Natural killer cell (primary cell): ENCODE measurements around the gene CCRL2. TPM values are rescaled to one million over a fixed set of nuclear protein-coding genes. Genes with fewer than 3 reads are reported as not detected.

Source experiments
- ATAC-seq, 3 donors: fragments of 150-1000 bp in 2 of 3; fragments of 200-7000 bp in 1 of 3; cut with Tn5 transposase; 1 replicate in 1 of 3; 2 replicates in 2 of 3; pipeline ENCODE4 v1.10.0; 2021; ENCODE audit warnings: mild to moderate bottlenecking in 2 of 3, moderate library complexity in 2 of 3
- DNase-seq, 2 donors: peaks; one replicate each; pipeline versions ENCODE4 v3.0.0 to v3.0.0-alpha.2; 2013 to 2021; ENCODE audit warnings: mixed read lengths in 1 of 2
- H3K27ac ChIP-seq: one replicate; pipeline ENCODE4 v1.5.1; 2013; ENCODE audit warnings: mild to moderate bottlenecking, low read length
- H3K27me3 ChIP-seq: one replicate; pipeline ENCODE4 v1.6.1; 2013; ENCODE audit warnings: low read length; ENCODE audit not compliant: control insufficient read depth, insufficient read depth
- H3K36me3 ChIP-seq: one replicate; pipeline ENCODE4 v1.6.1; 2013; ENCODE audit warnings: low read length; ENCODE audit not compliant: control insufficient read depth, insufficient read depth
- H3K4me1 ChIP-seq: one replicate; pipeline ENCODE4 v1.6.1; 2013; ENCODE audit warnings: low read length; ENCODE audit not compliant: control insufficient read depth, insufficient read depth
- H3K4me3 ChIP-seq: one replicate; pipeline ENCODE4 v1.5.1; 2013; ENCODE audit warnings: low read length
- H3K9me3 ChIP-seq: one replicate; pipeline ENCODE4 v1.6.1; 2013; ENCODE audit warnings: low read length; ENCODE audit not compliant: control insufficient read depth, insufficient read depth
- H3K27ac Mint-ChIP-seq, 2 donors: one replicate each; pipeline ENCODE4 v1.8.0; 2022; ENCODE audit warnings: mild to moderate bottlenecking in 2 of 2, mixed read lengths in 2 of 2, moderate library complexity in 1 of 2
- H3K27me3 Mint-ChIP-seq, 2 donors: one replicate each; pipeline ENCODE4 v1.8.0; 2022; ENCODE audit warnings: low read depth in 2 of 2, mixed read lengths in 2 of 2
- H3K36me3 Mint-ChIP-seq: one replicate; pipeline ENCODE4 v1.8.0; 2022; ENCODE audit warnings: mixed read lengths
- H3K4me1 Mint-ChIP-seq, 2 donors: one replicate each; pipeline ENCODE4 v1.8.0; 2022; ENCODE audit warnings: mixed read lengths in 2 of 2
- H3K4me3 Mint-ChIP-seq: one replicate; pipeline ENCODE4 v1.8.0; 2022; ENCODE audit warnings: mild to moderate bottlenecking, moderate library complexity, mixed read lengths
- H3K9me3 Mint-ChIP-seq, 2 donors: one replicate each; pipeline ENCODE4 v1.8.0; 2022; ENCODE audit warnings: mixed read lengths in 2 of 2
- CTCF ChIP-seq: fragments of 200-600 bp; IDR thresholded peaks from one replicate; pipeline ENCODE4 v1.8.0; 2022; ENCODE audit warnings: antibody characterized with exemption
- WGBS: methylation state at CpG from one replicate; pipeline ENCODE4 v1.1.7; 2013; ENCODE audit warnings: missing lambda C conversion rate; ENCODE audit not compliant: insufficient coverage; 5-methylcytosine and 5-hydroxymethylcytosine counted together
- intact Hi-C: fragments of 100-400 bp; cut with micrococcal nuclease; formaldehyde crosslinking; loops from one replicate; pipeline ENCODE4 v1.14.2; 2022
- total RNA-seq, 4 donors: library from RNA; stranded (reverse); fragments of 120-200 nt in 1 of 4; gene quantifications; one replicate each; pipeline versions ENCODE4 v1.2.3 to v1.2.4, GENCODE V29; 2013 to 2022

Gene CCRL2
- total RNA-seq, 3 donors from 2014 or later (not counting 1 experiment from before 2014, with no cell fraction given): 3.0 to 4.6 (median 3.8) TPM

DNA sequence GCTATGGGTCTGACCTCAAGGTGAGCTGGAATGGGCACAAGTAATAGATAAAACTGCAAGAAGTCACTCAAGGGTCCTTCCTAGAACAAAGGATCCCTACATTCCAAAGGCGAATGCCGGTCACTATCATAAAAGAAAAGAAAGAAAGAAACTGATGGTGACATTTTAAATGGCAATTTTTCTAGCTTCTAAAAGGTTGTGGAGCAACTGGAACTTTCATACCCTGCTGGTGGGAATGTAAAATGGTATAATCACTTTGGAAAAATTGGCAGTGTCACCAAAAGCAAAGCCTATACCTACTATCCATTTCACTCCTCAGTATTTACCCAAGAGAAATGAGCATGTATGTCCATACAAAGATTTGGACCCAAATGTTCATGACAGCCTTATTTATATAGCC is 4.2 kb downstream of the CCRL2 start:
- Histone ChIP-seq H3K27ac (no peak overlapping the region), H3K4me1 (peaks cover 34% of the 10 kb centered on the region), H3K9me3 (no peaks in the 10 kb centered on the region), H3K4me3 (no peak overlapping the region), H3K27me3 (no peaks in the 10 kb centered on the region), H3K36me3 (no peaks in the 10 kb centered on the region)
- no peaks in the 10 kb centered on the region for H3K36me3 Mint-ChIP-seq
- ATAC-seq (no peak), DNase-seq (no peak)
- intact Hi-C loops: no loop called here
- peaks cover 9 to 29% of the 10 kb centered on the region in 2 donors for H3K4me1 Mint-ChIP-seq
- H3K4me3 Mint-ChIP-seq: no peak overlapping the region
- peaks cover 0 to 3% of the 10 kb centered on the region in 2 donors for H3K27me3 Mint-ChIP-seq
- no peak for TF ChIP-seq CTCF
- no peaks in the 10 kb centered on the region for H3K9me3 Mint-ChIP-seq
- H3K27ac Mint-ChIP-seq: no peak overlapping the region
- 100% methylated on average over 2 of the region's 2 CpGs for whole genome bisulfite sequencing

- Histone ChIP-seq H3K4me3 (no peak overlapping the region), H3K27ac (no peak overlapping the region), H3K27me3 (no peaks in the 10 kb centered on the region), H3K36me3 (no peaks in the 10 kb centered on the region), H3K4me1 (peaks cover 18% of the 10 kb centered on the region), H3K9me3 (no peaks in the 10 kb centered on the region)
- no peaks in the 10 kb centered on the region for H3K9me3 Mint-ChIP-seq
- DNase-seq (no peak), ATAC-seq (no peak)
- WGBS: 84% methylated on average over 2 of the region's 3 CpGs
- no peak for TF ChIP-seq CTCF
- no peak overlapping the region for H3K27ac Mint-ChIP-seq
- H3K4me1 Mint-ChIP-seq: peaks cover 0 to 13% of the 10 kb centered on the region in 2 donors
- no peak overlapping the region for H3K4me3 Mint-ChIP-seq
- H3K27me3 Mint-ChIP-seq: peaks cover 0 to 3% of the 10 kb centered on the region in 2 donors
- intact Hi-C loops: no loop called here
- no peaks in the 10 kb centered on the region for H3K36me3 Mint-ChIP-seq
These were observed 5.8 kb downstream of the CCRL2 start for GRCh38 chr3:46412786-46413298.

DNA sequence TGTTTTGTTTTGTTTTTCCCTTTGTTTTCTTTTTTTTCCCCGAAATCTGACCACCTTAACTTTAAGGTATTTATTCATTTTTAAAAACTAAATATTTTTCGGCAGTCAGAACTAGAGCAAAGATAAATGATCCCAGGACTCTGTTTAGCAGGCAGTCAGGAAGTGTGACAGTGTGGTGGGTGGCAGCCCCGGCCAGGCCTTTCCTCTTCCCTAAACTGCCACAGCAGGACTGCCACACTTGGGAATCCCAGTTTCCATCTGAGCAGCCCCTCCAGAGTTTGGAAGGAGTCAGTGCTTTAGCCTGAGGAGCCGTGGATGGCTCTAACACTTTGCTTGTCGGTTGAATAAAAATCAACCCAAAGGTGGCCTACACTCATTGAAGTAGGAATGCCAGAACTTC is 6.9 kb downstream of the CCRL2 start:
- Histone ChIP-seq H3K9me3 (no peaks in the 10 kb centered on the region), H3K4me3 (no peak overlapping the region), H3K27ac (no peak overlapping the region), H3K27me3 (no peaks in the 10 kb centered on the region), H3K36me3 (no peaks in the 10 kb centered on the region), H3K4me1 (peaks cover 12% of the 10 kb centered on the region)
- no peak for ATAC-seq
- Mint-ChIP-seq H3K27ac (no peak overlapping the region), H3K36me3 (no peaks in the 10 kb centered on the region), H3K4me1 (peaks cover 0 to 7% of the 10 kb centered on the region in 2 donors), H3K27me3 (peaks cover 0 to 3% of the 10 kb centered on the region in 2 donors), H3K9me3 (no peaks in the 10 kb centered on the region), H3K4me3 (no peak overlapping the region)
- TF ChIP-seq CTCF: no peak
- intact Hi-C loops: no loop called here
- DNase-seq: no peak
- 59% methylated on average over 4 of the region's 5 CpGs for WGBS

GRCh38 chr3:46414739-46415138 is 7.7 kb downstream of the CCRL2 start:
- peaks cover 5% of the 10 kb centered on the region for H3K4me1 ChIP-seq
- H3K27ac ChIP-seq: no peak overlapping the region
- Mint-ChIP-seq H3K9me3 (no peaks in the 10 kb centered on the region), H3K36me3 (no peaks in the 10 kb centered on the region), H3K27me3 (peaks cover 0 to 3% of the 10 kb centered on the region in 2 donors), H3K27ac (no peak overlapping the region), H3K4me1 (peaks cover 0 to 5% of the 10 kb centered on the region in 2 donors), H3K4me3 (no peak overlapping the region)
- H3K27me3 ChIP-seq: no peaks in the 10 kb centered on the region
- DNase-seq (no peak), ATAC-seq (no peak)
- TF ChIP-seq CTCF: no peak
- no peak overlapping the region for H3K4me3 ChIP-seq
- intact Hi-C loops: no loop called here
- WGBS: 76% methylated on average over 4 of the region's 4 CpGs
- no peaks in the 10 kb centered on the region for H3K36me3 ChIP-seq
- no peaks in the 10 kb centered on the region for H3K9me3 ChIP-seq
